BLaER1 treated with 17β-estradiol and CSF1 and Interleukin-3, amounts not matched to agents 10 nM and 100 nM (cell line): ENCODE results near the gene DKK3.
A peak's percentile ranks its signal among the peaks of the same experiment; 100 is the strongest.

Source experiments
- H3K27ac ChIP-seq, 11 experiments: shearing (Covaris generic); formaldehyde crosslinking; 2 replicates each; pipeline ENCODE4 v1.8.1; 2022
- H3K27me3 ChIP-seq, 11 experiments: shearing (Covaris generic); formaldehyde crosslinking; 2 replicates each; pipeline ENCODE4 v1.8.1; 2022
- H3K36me3 ChIP-seq, 11 experiments: shearing (Covaris generic); formaldehyde crosslinking; 2 replicates each; pipeline ENCODE4 v1.8.1; 2022
- H3K4me1 ChIP-seq, 10 experiments: shearing (Covaris generic); formaldehyde crosslinking; 2 replicates each; pipeline ENCODE4 v1.8.1; 2022
- H3K4me2 ChIP-seq, 11 experiments: shearing (Covaris generic); formaldehyde crosslinking; 2 replicates each; pipeline ENCODE4 v1.8.1; 2022
- H3K4me3 ChIP-seq, 10 experiments: shearing (Covaris generic); formaldehyde crosslinking; 2 replicates each; pipeline ENCODE4 v1.8.1; 2022
- H3K9ac ChIP-seq, 11 experiments: shearing (Covaris generic); formaldehyde crosslinking; 2 replicates each; pipeline ENCODE4 v1.8.1; 2022
- H3K9me3 ChIP-seq, 11 experiments: shearing (Covaris generic); formaldehyde crosslinking; replicated peaks in 1 of 11; 2 replicates each; pipeline ENCODE4 v1.8.1; 2022
- H4K20me1 ChIP-seq, 11 experiments: shearing (Covaris generic); formaldehyde crosslinking; 2 replicates each; pipeline ENCODE4 v1.8.1; 2022
- Cebpa-rat ChIP-seq, 11 experiments: shearing (Covaris generic); IDR thresholded peaks; 2 replicates each; pipeline ENCODE4 v1.8.1; 2022

DKK3 gene

GRCh38 chr11:12032968-12033367 lies 24.5 kb upstream of the DKK3 start:
- H3K4me3 ChIP-seq = no peak overlapping the region
- H3K27ac ChIP-seq = no peak overlapping the region
- H3K27me3 ChIP-seq = no peaks in the 10 kb centered on the region
- H4K20me1 ChIP-seq = no peaks in the 10 kb centered on the region
- H3K4me1 ChIP-seq = peaks cover 0 to 9% (median 0%) of the 10 kb centered on the region in 10 experiments; a peak in 7 of 20 replicates
- no peak overlapping the region for H3K4me2 ChIP-seq
- peaks cover 0 to 51% (median 16%) of the 10 kb centered on the region in 11 experiments; a peak in 18 of 22 replicates for H3K9me3 ChIP-seq
- H3K9ac ChIP-seq = no peak overlapping the region
- H3K36me3 ChIP-seq = no peaks in the 10 kb centered on the region
- no peak for TF ChIP-seq Cebpa-rat (IDR thresholded peaks at IDR 0.05)

- Histone ChIP-seq H3K9ac (no peak overlapping the region), H3K36me3 (no peaks in the 10 kb centered on the region; a peak in 3 of 22 replicates), H3K4me3 (no peak overlapping the region), H3K4me2 (no peak overlapping the region), H3K27ac (no peak overlapping the region), H3K4me1 (peaks cover 0 to 17% (median 8%) of the 10 kb centered on the region in 10 experiments; a peak in 16 of 20 replicates), H4K20me1 (no peaks in the 10 kb centered on the region), H3K9me3 (peaks cover 0 to 52% (median 19%) of the 10 kb centered on the region in 11 experiments; a peak in 17 of 22 replicates), H3K27me3 (no peaks in the 10 kb centered on the region)
- no peak for TF ChIP-seq Cebpa-rat (IDR thresholded peaks at IDR 0.05)
Measured at GRCh38 chr11:12031856-12032544, 23.6 kb upstream of the DKK3 start.

GRCh38 chr11:12029738-12030363 lies 21.4 kb upstream of the DKK3 start:
- no peaks in the 10 kb centered on the region for H3K27me3 ChIP-seq
- H3K4me1 ChIP-seq = peaks cover 0 to 24% (median 15%) of the 10 kb centered on the region in 10 experiments; a peak in 16 of 20 replicates
- H3K9me3 ChIP-seq = peaks cover 15 to 59% (median 37%) of the 10 kb centered on the region in 11 experiments
- H3K36me3 ChIP-seq = peaks cover 0 to 11% (median 0%) of the 10 kb centered on the region in 11 experiments; a peak in 4 of 22 replicates
- no peak overlapping the region for H3K4me3 ChIP-seq
- no peaks in the 10 kb centered on the region for H4K20me1 ChIP-seq
- TF ChIP-seq Cebpa-rat (IDR thresholded peaks at IDR 0.05) = no peak
- no peak overlapping the region for H3K27ac ChIP-seq
- peak overlapping the region in 3 of 11 experiments; percentile 7 to 43 (median 42); a peak in 4 of 22 replicates for H3K4me2 ChIP-seq
- no peak overlapping the region for H3K9ac ChIP-seq

- no peak overlapping the region for H3K4me2 ChIP-seq
- H4K20me1 ChIP-seq = no peaks in the 10 kb centered on the region
- H3K27ac ChIP-seq = no peak overlapping the region
- TF ChIP-seq Cebpa-rat (IDR thresholded peaks at IDR 0.05) = no peak
- peaks cover 22 to 59% (median 41%) of the 10 kb centered on the region in 11 experiments for H3K9me3 ChIP-seq
- H3K27me3 ChIP-seq = no peaks in the 10 kb centered on the region
- H3K4me1 ChIP-seq = peaks cover 0 to 31% (median 16%) of the 10 kb centered on the region in 10 experiments; a peak in 16 of 20 replicates
- H3K9ac ChIP-seq = no peak overlapping the region
- H3K36me3 ChIP-seq = peaks cover 0 to 11% (median 0%) of the 10 kb centered on the region in 11 experiments; a peak in 4 of 22 replicates
- H3K4me3 ChIP-seq = no peak overlapping the region
Measured at GRCh38 chr11:12029119-12029518, 20.7 kb upstream of the DKK3 start.

GRCh38 chr11:12028303-12028702 lies 19.9 kb upstream of the DKK3 start:
- Histone ChIP-seq H3K27me3 (no peaks in the 10 kb centered on the region), H3K4me2 (no peak overlapping the region), H3K4me3 (no peak overlapping the region), H4K20me1 (no peaks in the 10 kb centered on the region), H3K9me3 (peaks cover 30 to 66% (median 49%) of the 10 kb centered on the region in 11 experiments), H3K27ac (no peak overlapping the region), H3K4me1 (peaks cover 0 to 39% (median 16%) of the 10 kb centered on the region in 10 experiments; a peak in 16 of 20 replicates), H3K36me3 (peaks cover 0 to 15% (median 0%) of the 10 kb centered on the region in 11 experiments; a peak in 4 of 22 replicates), H3K9ac (no peak overlapping the region)
- no peak for TF ChIP-seq Cebpa-rat (IDR thresholded peaks at IDR 0.05)

- peak overlapping the region in 3 of 10 experiments; percentile 5 to 41 (median 35); a peak in 4 of 20 replicates for H3K4me3 ChIP-seq
- H3K36me3 ChIP-seq = peaks cover 0 to 16% (median 0%) of the 10 kb centered on the region in 11 experiments; a peak in 4 of 22 replicates
- peaks cover 0 to 41% (median 16%) of the 10 kb centered on the region in 10 experiments; a peak in 16 of 20 replicates for H3K4me1 ChIP-seq
- no peak for TF ChIP-seq Cebpa-rat (IDR thresholded peaks at IDR 0.05)
- peak overlapping the region in 8 of 11 experiments; percentile 4 to 56 (median 37); a peak in 10 of 22 replicates for H3K27ac ChIP-seq
- no peaks in the 10 kb centered on the region for H4K20me1 ChIP-seq
- H3K9me3 ChIP-seq = peaks cover 40 to 83% (median 63%) of the 10 kb centered on the region in 11 experiments
- no peak overlapping the region for H3K9ac ChIP-seq
- H3K4me2 ChIP-seq = peak overlapping the region in 9 of 11 experiments; percentile 8 to 38 (median 29); a peak in 13 of 22 replicates
- no peaks in the 10 kb centered on the region for H3K27me3 ChIP-seq
Measured at GRCh38 chr11:12026331-12027211, 18.1 kb upstream of the DKK3 start.

GRCh38 chr11:12024254-12024926 lies 16.0 kb upstream of the DKK3 start:
- no peak for TF ChIP-seq Cebpa-rat (IDR thresholded peaks at IDR 0.05)
- no peaks in the 10 kb centered on the region for H3K27me3 ChIP-seq
- peak overlapping the region in 1 of 11 experiments; percentile 5; a peak in 1 of 22 replicates for H3K4me2 ChIP-seq
- H3K9me3 ChIP-seq = peaks cover 42 to 95% (median 63%) of the 10 kb centered on the region in 11 experiments
- peaks cover 0 to 33% (median 16%) of the 10 kb centered on the region in 10 experiments; a peak in 16 of 20 replicates for H3K4me1 ChIP-seq
- no peak overlapping the region for H3K9ac ChIP-seq
- peaks cover 0 to 16% (median 0%) of the 10 kb centered on the region in 11 experiments; a peak in 4 of 22 replicates for H3K36me3 ChIP-seq
- H4K20me1 ChIP-seq = no peaks in the 10 kb centered on the region
- no peak overlapping the region; a peak in 1 of 20 replicates for H3K4me3 ChIP-seq
- peak overlapping the region in 8 of 11 experiments; percentile 20 to 68 (median 53); a peak in 12 of 22 replicates for H3K27ac ChIP-seq

- Histone ChIP-seq H4K20me1 (no peaks in the 10 kb centered on the region), H3K9me3 (peaks cover 42 to 82% (median 61%) of the 10 kb centered on the region in 11 experiments), H3K4me1 (peaks cover 0 to 32% (median 17%) of the 10 kb centered on the region in 10 experiments; a peak in 17 of 20 replicates), H3K27ac (no peak overlapping the region), H3K4me2 (no peak overlapping the region; a peak in 1 of 22 replicates), H3K4me3 (no peak overlapping the region), H3K27me3 (no peaks in the 10 kb centered on the region), H3K9ac (no peak overlapping the region), H3K36me3 (peaks cover 0 to 16% (median 0%) of the 10 kb centered on the region in 11 experiments; a peak in 4 of 22 replicates)
- TF ChIP-seq Cebpa-rat (IDR thresholded peaks at IDR 0.05) = no peak
Measured at GRCh38 chr11:12023015-12023414, 14.6 kb upstream of the DKK3 start.
